Left ventricle myocardium inferior (tissue), 1 donor: ENCODE results near the gene FLT1. TPM values are rescaled to one million over a fixed set of nuclear protein-coding genes. Genes with fewer than 3 reads are reported as not detected.

Experiments
- DNase-seq: peaks from one replicate; pipeline ENCODE4 v3.0.0-alpha.2; 2020
- H3K27ac ChIP-seq: fragments of 200-600 bp; replicated peaks from 2 replicates; pipeline ENCODE4 v1.8.0; 2021
- H3K27me3 ChIP-seq: fragments of 200-600 bp; 2 replicates; pipeline ENCODE4 v1.8.0; 2021; ENCODE audit warnings: low read depth
- H3K36me3 ChIP-seq: fragments of 200-600 bp; 2 replicates; pipeline ENCODE4 v1.8.0; 2021
- H3K4me1 ChIP-seq: fragments of 200-600 bp; 2 replicates; pipeline ENCODE4 v1.8.0; 2021
- H3K4me3 ChIP-seq: fragments of 200-600 bp; 2 replicates; pipeline ENCODE4 v1.8.0; 2021; ENCODE audit warnings: mild to moderate bottlenecking, moderate library complexity
- H3K9me3 ChIP-seq: fragments of 200-600 bp; replicated peaks from 2 replicates; pipeline ENCODE4 v1.8.0; 2021
- CTCF ChIP-seq: fragments of 200-600 bp; IDR thresholded peaks from 2 replicates; pipeline ENCODE4 v1.8.0; 2021; ENCODE audit warnings: antibody characterized with exemption, mild to moderate bottlenecking, borderline replicate concordance
- intact Hi-C: fragments of 100-400 bp; cut with micrococcal nuclease; formaldehyde crosslinking; loops from one replicate; pipeline ENCODE4 v1.11.0; 2022
- total RNA-seq: library from RNA; stranded (reverse); fragmentation: NEBNext Ultra II Directional; extraction: Animal tissue kit (Norgen Biotek cat#: 25700); gene quantifications from one replicate; pipeline ENCODE4 v1.2.1, GENCODE V29; 2021
- donor health status: DM: no; HTN: yes; CAD: no; lungs with severe emphysema.

The FLT1 gene
- total RNA-seq, 1 donor from 2014 or later, result 40.7 TPM

DNA sequence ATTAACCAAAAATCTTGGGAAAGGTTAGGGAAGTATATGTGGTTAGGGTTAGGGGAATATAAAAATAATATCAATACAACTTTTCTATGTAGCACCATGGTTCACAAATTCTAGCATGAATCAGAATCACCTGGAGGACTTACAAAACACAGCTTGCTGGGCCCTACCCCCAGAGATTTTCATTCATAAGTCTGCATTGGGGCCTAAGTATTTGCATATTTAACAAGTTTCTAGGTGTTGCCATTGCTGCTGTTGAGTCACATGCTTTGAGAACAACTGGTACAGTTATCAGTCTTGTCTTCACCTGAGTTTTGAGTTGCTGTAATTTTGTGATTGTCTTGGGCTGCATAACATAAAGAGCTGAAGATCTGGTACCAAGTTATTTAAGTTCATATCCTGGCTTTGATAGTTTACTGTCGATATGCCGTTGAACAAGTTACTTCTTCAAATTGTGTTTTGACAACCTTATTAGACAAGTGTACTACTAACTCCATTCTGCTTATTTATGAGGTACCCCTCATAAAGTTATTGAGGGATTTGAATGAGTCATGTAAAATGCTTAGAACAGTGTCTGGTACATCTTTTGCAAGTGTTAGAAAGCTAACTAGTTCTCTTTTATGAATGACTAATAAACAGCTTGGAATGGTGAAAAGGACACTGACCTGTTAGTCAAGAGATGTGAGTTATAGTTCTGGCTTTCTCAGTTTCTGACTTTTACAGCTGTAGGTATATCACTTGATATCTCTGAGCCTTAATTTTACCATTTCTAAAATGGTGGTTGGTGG is 223.7 kb downstream of the FLT1 start:
- no peak overlapping the region for H3K4me3 ChIP-seq
- no peaks in the 10 kb centered on the region for H3K9me3 ChIP-seq
- H3K27me3 ChIP-seq, result no peaks in the 10 kb centered on the region
- intact Hi-C loops, result no loop called here
- no peaks in the 10 kb centered on the region for H3K4me1 ChIP-seq
- no peak for DNase-seq
- TF ChIP-seq CTCF, result no peak
- peaks cover 53% of the 10 kb centered on the region for H3K36me3 ChIP-seq
- no peak overlapping the region for H3K27ac ChIP-seq

DNA sequence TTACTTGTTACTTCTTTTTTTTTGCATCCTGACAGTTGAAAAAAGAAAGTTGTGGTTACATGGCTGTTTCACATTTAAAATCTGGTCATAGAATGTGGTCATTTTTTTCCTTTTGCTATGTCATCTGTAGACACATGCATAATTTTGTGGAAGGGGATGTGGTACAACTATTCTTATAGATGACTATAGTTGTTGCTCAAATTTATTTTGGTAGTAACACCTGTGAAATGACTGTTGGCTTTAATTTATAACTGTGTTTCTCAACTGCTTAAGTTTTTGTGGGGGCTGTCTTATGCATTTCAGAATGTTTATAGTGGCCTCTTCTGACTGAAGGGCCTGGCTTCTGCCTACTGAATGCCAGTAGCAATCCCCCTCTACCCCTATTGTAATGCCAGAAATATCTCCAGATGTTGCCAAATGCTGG is 226.1 kb downstream of the FLT1 start:
- Histone ChIP-seq H3K27me3 (no peaks in the 10 kb centered on the region), H3K4me1 (no peaks in the 10 kb centered on the region), H3K9me3 (no peaks in the 10 kb centered on the region), H3K27ac (no peak overlapping the region), H3K4me3 (no peak overlapping the region), H3K36me3 (peaks cover 51% of the 10 kb centered on the region)
- no peak for TF ChIP-seq CTCF
- intact Hi-C loops, result no loop called here
- DNase-seq, result no peak

DNA sequence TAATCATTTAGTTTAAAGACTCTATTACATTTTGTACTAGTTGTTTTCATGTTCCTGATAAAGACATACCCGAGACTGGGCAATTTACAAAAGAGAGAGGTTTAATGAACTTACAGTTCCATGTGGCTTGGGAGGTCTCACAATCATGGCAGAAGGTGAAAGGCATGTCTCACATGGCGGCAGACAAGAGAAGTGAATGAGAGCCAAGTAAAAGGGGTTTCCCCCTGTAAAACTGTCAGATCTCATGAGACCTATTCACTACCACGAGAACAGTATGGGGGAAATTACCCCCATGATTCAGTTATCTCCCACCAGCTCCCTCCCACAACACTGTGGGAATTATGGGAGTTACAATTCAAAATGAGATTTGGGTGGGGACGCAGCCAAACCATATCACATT is 227.4 kb downstream of the FLT1 start:
- H3K9me3 ChIP-seq, result no peaks in the 10 kb centered on the region
- intact Hi-C loops, result no loop called here
- no peak overlapping the region for H3K4me3 ChIP-seq
- H3K4me1 ChIP-seq, result no peaks in the 10 kb centered on the region
- no peaks in the 10 kb centered on the region for H3K27me3 ChIP-seq
- H3K36me3 ChIP-seq, result peaks cover 56% of the 10 kb centered on the region
- TF ChIP-seq CTCF, result no peak
- DNase-seq, result no peak
- no peak overlapping the region for H3K27ac ChIP-seq

DNA sequence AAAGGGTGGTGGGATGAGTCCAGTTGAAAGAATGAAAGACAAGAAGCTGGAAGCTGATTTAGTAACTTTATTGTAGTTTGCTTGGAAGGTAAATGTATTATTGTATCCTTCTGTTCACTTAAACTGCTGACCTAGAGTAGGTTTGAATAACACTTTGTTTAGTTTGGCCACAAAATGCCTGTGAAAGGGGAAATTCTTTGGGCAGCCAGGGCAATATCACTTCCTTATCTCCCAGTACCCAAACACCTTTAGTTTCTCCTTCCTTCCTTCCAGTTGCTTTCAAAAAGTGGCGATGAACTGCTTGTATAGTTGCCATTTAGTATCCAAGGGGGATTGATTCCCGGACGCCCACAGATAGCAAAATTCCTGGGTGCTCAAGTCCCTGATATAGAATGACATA is 236.5 kb downstream of the FLT1 start:
- Histone ChIP-seq H3K36me3 (peaks cover 49% of the 10 kb centered on the region), H3K27ac (no peak overlapping the region), H3K27me3 (no peaks in the 10 kb centered on the region), H3K4me3 (no peak overlapping the region), H3K9me3 (no peaks in the 10 kb centered on the region), H3K4me1 (no peaks in the 10 kb centered on the region)
- no peak for TF ChIP-seq CTCF
- intact Hi-C loops, result no loop called here
- DNase-seq, result no peak

GRCh38 chr13:28257305-28257704 is 237.6 kb downstream of the FLT1 start:
- H3K27me3 ChIP-seq, result no peaks in the 10 kb centered on the region
- H3K4me1 ChIP-seq, result no peaks in the 10 kb centered on the region
- H3K9me3 ChIP-seq, result no peaks in the 10 kb centered on the region
- intact Hi-C loops, result no loop called here
- DNase-seq, result no peak
- H3K4me3 ChIP-seq, result no peak overlapping the region
- peaks cover 39% of the 10 kb centered on the region for H3K36me3 ChIP-seq
- no peak for TF ChIP-seq CTCF
- H3K27ac ChIP-seq, result no peak overlapping the region
